Keratinocyte (primary cell): ENCODE data around the gene PGGT1B.

Source experiments
- CTCF ChIP-seq, 3 experiments: IDR thresholded peaks in 1 of 3; conservative IDR thresholded peaks in 1 of 3; optimal IDR thresholded peaks in 1 of 3; 2 replicates in 2 of 3; 3 replicates in 1 of 3; pipeline versions ENCODE3 to v1.5.1; 2011; ENCODE audit warnings: low read length in 3 of 3, mild to moderate bottlenecking in 3 of 3, moderate library complexity in 2 of 3, control low read depth in 1 of 3, inconsistent platforms in 1 of 3; ENCODE audit not compliant: insufficient read depth in 2 of 3; ENCODE audit errors: extremely low read depth in 1 of 3
- EZH2 ChIP-seq: IDR thresholded peaks from one replicate; pipeline ENCODE4 v1.6.1; 2012; ENCODE audit warnings: inconsistent platforms, mild to moderate bottlenecking, low read length, moderate library complexity

GRCh38 chr5:115241881-115242642, 20.6 kb downstream of the PGGT1B start:
- no peak for TF ChIP-seq CTCF (optimal IDR thresholded peaks at IDR 0.05 in 1 of 3, IDR thresholded peaks at IDR 0.05 in 1 of 3, conservative IDR thresholded peaks at IDR 0.05 in 1 of 3; ENCODE audit: extremely low read depth in 1 of 3, insufficient read depth in 2 of 3, low read length in 3 of 3)
- TF ChIP-seq EZH2 = no peak
